GM19239 (cell line): ENCODE results near the gene CASP3.
"Not testable (repeated sequence)": the region's sequence is repeated elsewhere in the genome, so short reads cannot be mapped to it uniquely, and the experiment has no call there.

ENCODE experiments used
- DNase-seq: peaks from one replicate; pipeline ENCODE4 v3.0.0; 2011; ENCODE audit warnings: low spot score; ENCODE audit not compliant: insufficient read length
- FAIRE-seq: peaks from 2 replicates; lab custom pipeline; 2011; peaks lifted over from hg19 to GRCh38; lab: Jason Lieb, UNC

CASP3 gene

DNA sequence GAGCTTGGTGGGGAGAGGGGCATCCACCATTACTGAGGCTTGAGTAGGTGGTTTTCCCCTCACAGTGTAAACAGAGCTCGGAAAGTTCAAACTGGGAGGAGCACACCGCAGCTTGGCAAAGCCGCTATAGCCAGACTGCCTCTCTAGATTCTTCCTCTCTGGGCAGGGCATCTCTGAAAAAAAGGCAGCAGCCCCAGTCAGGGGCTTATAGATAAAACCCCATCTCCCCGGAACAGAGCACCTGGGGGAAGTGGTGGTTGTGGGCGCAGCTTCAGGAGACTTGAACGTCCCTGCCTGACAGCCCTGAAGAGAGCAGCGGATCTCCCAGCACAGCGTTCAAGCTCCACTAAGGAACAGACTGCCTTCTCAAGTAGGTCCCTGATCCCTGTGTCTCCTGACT, 48.3 kb downstream of the CASP3 start:
- FAIRE-seq = not testable (repeated sequence)

DNA sequence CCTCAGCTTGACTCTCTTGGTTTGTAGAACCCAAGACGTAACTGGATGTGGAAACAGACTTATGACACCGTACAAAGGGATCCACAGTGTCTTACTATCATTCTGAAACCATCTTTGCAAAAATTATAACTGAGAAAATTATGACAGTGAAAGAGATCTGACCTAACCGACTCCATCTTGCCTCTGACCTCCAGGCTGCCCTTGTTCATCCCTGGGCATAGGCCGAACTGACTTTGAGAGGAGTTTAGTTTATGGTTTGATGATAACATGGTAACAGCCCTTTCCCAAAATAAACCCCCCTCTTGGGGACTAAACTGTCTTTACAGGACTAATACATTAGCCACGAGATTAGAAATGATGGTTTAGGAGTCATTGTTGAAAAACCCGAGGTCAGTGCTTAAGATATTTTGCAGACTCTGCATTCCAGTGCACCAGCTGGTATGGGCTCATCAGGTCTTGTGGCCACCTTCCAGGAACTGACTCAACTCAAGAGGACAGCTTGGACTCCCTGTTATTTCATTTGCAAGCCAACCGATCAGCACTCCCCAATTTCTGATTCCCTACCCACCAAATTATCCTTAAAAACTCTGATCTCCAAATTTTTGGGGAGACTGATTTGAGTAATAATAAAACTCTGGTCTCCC, 49.6 kb downstream of the CASP3 start:
- DNase-seq (no peak), FAIRE-seq (no peak)

More for the DNA sequence above, 48.3 kb downstream of the CASP3 start:
- not testable (repeated sequence) for DNase-seq

DNA sequence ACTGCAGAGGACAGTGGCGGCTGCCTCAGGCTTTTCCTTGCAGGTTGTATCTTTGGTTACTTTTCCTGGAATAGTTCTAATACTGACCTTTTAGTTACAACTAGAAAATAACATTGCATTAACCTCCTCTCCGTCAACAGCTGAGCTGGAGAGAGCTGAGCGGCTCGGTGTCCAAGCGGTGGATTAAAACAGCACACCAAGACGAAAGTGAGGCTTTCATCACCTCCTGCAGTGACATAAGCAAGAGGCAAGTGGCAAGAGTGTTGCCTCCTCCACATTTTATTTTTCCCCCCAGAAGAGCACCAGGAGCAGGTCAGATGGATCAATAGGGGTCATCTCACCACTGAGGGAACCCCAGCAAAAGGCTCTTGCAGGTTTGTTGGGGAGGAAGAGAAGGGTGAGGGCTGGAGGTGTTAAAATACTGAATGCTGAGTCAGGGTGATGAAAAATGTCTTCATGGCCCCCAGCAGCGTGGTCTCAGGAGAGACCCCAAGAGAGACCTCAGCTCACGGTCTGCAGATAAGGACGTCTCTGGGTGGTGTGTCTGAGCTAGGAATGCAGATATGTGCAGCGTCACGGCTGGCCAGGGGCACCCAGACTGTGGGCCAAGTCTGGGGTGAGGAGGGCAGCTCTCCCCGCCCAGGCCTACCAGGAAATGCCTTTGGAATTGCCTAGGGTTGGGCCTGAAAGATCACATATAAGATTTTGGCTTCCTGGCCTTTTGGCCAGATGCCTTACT, 50.3 kb downstream of the CASP3 start:
- FAIRE-seq (no peak), DNase-seq (no peak)

DNA sequence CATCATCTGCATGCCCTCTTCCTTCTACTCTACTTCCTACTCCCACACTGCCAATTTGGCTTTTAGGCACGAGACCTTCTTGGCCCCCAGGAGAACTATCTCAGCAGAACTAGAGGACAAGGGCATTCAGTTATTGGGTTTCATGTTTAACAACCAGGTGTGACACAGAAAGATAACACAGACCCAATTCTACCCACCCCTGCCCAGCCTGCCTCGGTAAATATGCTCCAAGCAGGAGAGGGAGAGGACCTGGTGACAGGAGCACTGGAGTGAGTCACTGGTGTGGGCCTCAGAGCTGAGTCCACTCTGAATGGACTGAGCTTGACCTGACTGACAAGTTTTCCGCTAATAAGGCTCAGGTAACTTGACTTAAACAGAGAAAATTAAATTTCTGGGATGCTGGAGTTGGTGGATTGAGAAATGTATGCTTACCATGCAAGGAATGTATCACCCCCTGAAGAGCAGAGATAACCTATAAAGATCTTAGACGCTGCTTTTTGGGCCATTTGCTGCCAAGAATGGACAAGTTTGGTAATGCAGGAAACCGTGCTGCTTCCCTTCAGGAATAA, 52.5 kb downstream of the CASP3 start:
- no peak for DNase-seq
- FAIRE-seq = no peak

DNA sequence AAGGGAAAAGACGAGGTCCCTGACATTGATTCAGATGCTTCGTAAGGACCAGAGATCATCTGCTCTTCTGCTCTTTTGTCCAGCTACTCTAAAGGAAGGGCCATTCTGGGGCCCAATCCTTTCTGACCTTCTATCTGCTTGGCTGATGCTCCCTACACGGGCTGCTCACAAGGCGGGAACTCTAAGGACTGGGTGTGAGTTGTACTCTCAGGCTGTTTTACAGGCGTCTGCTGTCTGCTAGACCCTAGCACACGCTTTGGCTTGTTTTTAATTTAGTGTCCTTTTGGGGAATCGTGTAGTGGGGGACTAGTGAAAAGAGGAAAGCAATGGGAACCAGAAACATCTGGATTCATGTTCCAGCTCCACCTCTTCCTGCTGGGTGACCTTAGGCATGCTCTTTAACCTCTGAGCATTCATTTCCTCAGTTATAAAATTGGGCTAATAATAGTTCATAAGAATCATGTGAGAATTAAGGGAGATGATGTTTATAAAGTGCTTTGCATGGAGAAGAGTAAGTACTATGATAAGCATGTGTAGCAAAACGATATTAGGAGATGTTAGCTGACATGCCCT, 53.1 kb downstream of the CASP3 start:
- DNase-seq = no peak
- FAIRE-seq = no peak

DNA sequence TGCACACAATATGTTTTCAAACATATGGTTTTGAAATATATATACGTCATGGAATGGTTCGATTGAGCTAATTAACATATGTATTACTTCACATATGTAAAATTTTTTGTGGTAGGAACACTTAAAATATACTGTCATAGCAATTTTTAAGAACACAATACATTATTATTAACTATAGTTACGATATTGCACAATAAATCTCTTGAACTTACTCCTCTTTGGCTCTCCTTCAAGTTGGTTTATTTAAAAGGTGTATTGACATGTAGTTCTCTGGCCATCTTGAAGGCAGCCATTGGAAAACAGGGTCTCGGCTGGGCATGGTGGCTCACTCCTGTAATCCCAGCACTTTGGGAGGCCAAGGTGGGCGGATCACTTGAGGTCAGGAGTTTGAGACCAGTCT, 53.8 kb downstream of the CASP3 start:
- FAIRE-seq = no peak

DNA sequence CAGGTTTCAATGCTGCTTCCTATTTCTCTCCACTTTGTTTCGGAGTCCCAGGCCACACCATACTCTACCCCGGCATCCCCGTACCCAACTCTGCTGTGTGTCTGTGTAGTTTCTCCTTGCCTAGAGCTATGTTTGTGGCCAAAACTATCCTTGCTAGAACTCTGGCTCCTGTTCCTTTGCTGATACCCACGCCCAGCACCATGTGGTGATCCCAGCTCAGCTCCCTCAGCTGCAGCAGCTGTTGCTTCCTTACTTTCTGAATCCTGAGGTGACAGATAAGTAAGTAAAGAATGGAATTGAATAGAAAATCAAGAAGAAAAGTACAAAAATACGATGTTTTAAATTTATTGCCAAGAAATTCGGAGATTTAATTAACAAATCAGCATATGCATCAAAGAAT, 55.8 kb downstream of the CASP3 start:
- FAIRE-seq (no peak), DNase-seq (no peak)

More for the DNA sequence above, 53.8 kb downstream of the CASP3 start:
- no peak for DNase-seq

DNA sequence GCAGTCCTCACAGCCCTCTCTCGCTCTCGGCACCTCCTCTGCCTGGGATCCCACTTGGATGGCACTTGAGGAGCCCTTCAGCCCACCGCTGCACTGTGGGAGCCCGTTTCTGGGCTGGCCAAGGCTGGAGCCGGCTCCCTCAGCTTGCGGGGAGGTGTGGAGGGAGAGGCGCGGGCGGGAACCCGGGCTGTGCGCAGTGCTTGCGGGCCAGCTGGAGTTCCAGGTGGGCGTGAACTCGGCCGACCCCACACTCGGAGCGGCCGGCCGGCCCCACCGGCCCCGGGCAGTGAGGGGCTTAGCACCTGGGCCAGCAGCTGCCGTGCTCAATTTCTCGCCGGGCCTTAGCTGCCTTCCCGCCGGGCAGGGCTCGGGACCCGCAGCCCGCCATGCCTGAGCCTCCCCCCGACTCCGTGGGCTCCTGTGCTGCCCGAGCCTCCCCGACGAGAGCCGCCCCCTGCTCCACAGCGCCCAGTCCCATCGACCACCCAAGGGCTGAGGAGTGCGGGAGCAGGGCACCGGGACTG, 57.4 kb downstream of the CASP3 start:
- not testable (repeated sequence) for DNase-seq, FAIRE-seq

DNA sequence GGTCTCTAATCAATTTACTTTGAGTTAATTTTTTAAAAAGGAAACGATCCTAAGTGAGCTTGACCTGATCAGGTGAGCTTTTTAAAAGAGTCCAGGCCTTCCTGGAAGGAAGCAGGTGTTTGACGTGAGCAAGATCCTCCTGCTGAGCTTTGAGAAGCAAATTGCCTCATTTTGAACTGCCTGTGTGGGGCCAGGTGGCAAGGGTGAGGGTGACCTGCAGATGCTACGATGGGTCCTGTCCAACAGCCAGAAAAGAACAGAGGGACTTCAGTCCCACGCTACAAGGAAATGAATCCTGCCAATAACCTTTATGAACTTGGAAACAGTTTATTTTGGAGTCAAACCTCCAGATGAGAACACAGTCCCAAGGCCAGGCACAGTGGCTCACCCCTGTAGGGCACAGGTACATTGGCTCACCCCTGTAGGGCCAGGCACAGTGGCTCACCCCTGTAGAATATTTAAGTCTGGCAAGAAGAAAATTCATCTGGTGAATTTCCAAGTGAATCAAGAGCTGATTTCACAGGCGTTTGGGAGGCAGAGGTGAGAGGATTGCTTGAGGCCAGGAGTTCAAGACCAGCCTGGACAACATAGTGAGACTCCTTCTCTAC, 58.1 kb downstream of the CASP3 start:
- DNase-seq (no peak), FAIRE-seq (no peak)

DNA sequence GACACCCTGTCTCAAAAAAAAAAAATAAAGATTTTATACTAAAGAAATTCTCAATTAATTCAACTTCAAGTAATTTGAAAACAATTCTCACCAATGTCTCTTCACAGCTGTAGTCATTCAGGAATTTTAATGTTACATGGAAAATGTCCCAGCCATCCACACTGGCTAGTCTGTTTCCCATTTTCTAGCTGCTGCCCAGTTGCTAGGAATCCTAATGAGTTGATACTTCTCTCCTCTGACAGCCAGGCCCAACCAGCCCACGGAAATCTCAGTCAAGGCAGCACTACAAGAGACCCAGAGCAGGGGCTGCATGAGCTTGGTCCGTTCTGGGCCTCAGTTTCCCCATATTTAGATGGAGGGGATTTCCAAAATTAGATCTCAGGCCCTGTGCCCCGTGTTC, 59.1 kb downstream of the CASP3 start:
- FAIRE-seq (no peak), DNase-seq (no peak)

DNA sequence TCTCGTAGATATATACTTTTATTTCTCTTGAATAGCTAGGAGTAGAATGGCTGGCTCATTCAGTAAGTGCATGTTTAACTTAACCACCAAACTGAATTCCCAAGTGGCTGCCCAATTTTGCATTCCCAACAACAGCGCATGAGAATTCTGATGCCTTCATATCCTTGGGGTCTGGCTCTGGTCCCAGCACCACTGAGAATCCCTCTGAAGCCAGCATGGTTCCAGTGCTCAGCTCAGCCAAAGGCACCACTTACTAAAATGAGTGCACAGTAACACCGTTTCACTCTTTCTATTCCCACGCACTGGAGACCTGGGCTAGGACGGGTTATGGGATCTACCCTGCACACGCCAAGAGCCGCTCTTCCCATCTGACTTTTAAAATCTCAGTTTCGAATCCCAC, 60.4 kb downstream of the CASP3 start:
- DNase-seq = no peak
- no peak for FAIRE-seq

DNA sequence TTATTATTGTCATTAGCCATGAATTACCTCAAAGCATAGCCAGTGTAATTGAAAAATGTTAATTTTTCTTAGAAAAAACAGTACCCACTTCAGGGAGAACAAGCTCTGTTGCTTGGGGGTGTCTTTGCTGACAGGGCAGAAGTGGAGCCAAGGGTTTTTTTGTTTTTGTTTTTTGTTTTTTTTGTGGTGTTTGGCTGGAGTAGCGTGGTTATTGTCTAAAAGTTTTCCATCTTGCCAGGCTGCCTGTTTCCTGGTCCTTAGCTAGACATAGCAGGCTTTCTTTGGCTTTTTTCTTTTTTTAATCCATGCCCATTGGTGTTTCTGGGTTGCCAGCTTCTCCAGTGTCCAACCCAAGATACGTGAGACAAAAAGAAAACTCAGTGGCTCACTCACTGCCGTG, 61.5 kb downstream of the CASP3 start:
- no peak for DNase-seq
- no peak for FAIRE-seq

DNA sequence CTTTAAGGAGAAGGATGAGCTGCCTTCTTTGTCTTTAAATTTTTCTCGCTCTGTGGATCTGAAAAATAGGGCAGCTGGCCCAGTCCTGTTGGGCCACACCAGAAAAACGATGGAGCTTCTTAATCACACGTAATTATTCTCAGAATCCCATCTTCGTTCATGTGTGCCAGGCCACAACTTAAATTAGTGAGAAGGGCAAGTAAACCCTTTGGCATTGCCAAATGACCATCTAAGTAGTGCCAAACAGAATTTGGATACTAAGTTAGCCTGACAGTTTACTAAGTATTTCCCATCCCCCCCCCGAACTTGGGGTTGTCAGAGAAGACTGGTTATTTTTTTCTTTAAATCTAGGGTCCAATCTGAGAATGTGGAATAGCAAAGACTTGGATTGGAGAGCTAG, 62.0 kb downstream of the CASP3 start:
- FAIRE-seq = no peak

DNA sequence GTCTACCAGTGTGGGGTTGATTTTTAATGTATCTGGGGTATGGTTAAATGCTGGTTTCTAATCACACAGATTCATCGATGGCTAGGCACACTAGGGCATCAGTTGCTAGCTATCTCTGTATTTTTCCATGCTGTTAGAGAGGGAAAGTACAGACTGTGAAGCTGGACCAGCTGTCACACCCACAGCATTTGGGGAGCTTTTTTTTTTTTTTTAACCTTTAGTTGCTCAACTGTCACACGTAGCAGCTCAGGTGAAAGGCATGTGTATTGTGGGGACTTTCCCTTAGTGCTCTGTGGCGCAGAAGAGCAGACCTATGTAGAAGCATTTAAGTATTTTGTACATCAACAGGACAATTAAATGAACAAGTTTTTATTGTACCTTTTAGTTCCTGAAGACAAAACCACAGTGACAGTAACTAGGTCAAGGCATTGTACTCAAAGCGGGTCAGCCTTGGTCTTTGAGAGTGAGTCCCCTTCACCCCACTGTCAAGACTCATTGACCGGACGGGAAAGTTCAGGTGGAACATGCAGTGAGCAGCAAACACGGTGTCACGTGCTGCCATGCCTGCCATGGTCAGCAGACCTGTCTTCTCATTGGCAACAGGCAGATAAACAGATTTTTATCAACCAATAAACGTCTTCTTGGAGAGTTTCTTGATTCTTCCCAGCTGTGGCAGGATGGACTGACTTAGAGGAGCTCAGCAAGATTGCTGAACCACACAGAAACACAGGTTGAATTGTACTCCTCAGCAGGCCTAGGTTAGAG, 65.3 kb downstream of the CASP3 start:
- peak; percentile 77 for FAIRE-seq
- no peak for DNase-seq

More for the DNA sequence above, 62.0 kb downstream of the CASP3 start:
- DNase-seq = no peak
